Measurements from ENCODE around the gene NLRP8.
"Not testable (repeated sequence)": the region's sequence is repeated elsewhere in the genome, so short reads cannot be mapped to it uniquely, and the experiment has no call there.

GRCh38 chr19:56020355-56020975 lies 72.8 kb downstream of the NLRP8 start:
- not testable (repeated sequence) for TF ChIP-seq POLR2A (IDR thresholded peaks at IDR 0.05; ENCODE audit: low read depth, low read length); TAF1 (IDR thresholded peaks at IDR 0.05; ENCODE audit: borderline replicate concordance, low read depth, low read length); POLR2AphosphoS5 (IDR thresholded peaks at IDR 0.05; ENCODE audit: low read depth, low read length)

Measured in GM12892 (cell line).